ENCODE data around the gene RNF38.

RNF38 gene

DNA sequence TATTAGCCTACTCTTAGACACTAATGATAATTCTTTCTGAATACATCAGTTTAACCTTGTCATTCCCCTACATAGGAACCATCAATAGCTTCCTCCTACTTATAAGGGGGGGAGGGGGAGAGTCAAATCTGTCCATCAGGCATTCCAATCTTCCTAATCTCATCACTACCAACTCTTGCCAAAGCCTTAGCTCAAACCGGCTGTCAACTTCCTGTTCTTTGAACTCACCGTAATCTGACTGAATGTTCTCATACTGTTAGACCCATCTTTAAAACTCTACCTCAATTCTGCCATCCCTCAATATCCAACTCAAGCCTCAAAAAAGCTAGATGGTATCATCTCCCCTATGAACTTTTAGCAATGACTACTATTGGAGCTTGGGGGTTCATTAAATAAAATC lies 41.9 kb upstream of the RNF38 start:
- no peaks in the 10 kb centered on the region for H3K36me3 ChIP-seq (ENCODE audit: insufficient read depth, insufficient read length, low read length)
- H3K9me3 ChIP-seq (ENCODE audit: insufficient read depth, low read length): no peaks in the 10 kb centered on the region
- TF ChIP-seq SUZ12 (IDR thresholded peaks at IDR 0.05; ENCODE audit: extremely low read depth, insufficient read depth, insufficient read length) (no peak), ZNF274 (IDR thresholded peaks at IDR 0.05; ENCODE audit: low read depth, low read length) (no peak), YY1 (IDR thresholded peaks at IDR 0.05; ENCODE audit: insufficient read depth, insufficient read length) (no peak)
- no peak overlapping the region for H3K4me3 ChIP-seq (ENCODE audit: insufficient read length, low read depth)
- peaks cover 3% of the 10 kb centered on the region for H3K4me1 ChIP-seq (ENCODE audit: insufficient read depth, insufficient read length)
- H3K9ac ChIP-seq (ENCODE audit: insufficient read length, low read depth): no peak overlapping the region
- DNase-seq (ENCODE audit: low read depth, low spot score): no peak
- H3K27me3 ChIP-seq (ENCODE audit: insufficient read depth, insufficient read length): no peaks in the 10 kb centered on the region

DNA sequence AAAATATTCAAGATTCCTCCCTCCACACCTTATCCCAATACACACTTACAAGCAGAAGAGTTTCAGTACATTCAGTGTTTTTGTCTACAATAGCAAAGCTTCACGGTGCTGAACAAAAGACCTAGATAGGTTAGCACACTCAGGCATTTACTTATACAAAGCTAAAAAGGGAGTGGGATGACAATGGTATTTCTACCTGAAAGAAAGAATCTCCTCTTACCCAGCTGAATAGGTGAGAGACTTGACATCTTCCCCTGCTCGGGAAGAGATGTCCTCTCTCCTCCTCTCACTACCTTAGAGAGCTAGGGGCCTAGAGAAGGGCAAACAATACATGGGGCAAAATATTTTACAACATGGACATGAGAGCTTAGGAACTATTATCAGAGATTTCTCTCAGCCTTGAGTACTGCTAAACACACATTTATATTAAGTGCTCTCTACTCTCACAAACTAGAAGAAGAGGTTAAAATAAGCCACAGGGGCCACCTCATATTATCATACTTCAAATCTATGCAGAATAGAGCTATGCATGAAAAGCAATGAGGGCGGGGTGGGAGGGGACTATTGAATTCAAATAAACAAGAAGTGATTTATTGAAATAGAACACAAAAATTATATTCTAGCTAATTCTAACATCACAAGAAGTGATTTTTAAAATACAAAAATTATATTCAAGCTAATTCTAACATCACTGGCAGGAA lies 38.6 kb upstream of the RNF38 start:
- Histone ChIP-seq H3K27me3 (ENCODE audit: insufficient read depth, insufficient read length) (no peaks in the 10 kb centered on the region), H3K4me1 (ENCODE audit: insufficient read depth, insufficient read length) (peaks cover 3% of the 10 kb centered on the region), H3K4me3 (ENCODE audit: insufficient read length, low read depth) (no peak overlapping the region), H3K9ac (ENCODE audit: insufficient read length, low read depth) (no peak overlapping the region), H3K36me3 (ENCODE audit: insufficient read depth, insufficient read length, low read length) (no peaks in the 10 kb centered on the region), H3K9me3 (ENCODE audit: insufficient read depth, low read length) (no peaks in the 10 kb centered on the region)
- TF ChIP-seq YY1 (IDR thresholded peaks at IDR 0.05; ENCODE audit: insufficient read depth, insufficient read length): no peak
- no peak for TF ChIP-seq ZNF274 (IDR thresholded peaks at IDR 0.05; ENCODE audit: low read depth, low read length)
- no peak for TF ChIP-seq SUZ12 (IDR thresholded peaks at IDR 0.05; ENCODE audit: extremely low read depth, insufficient read depth, insufficient read length)
- no peak for DNase-seq (ENCODE audit: low read depth, low spot score)

DNA sequence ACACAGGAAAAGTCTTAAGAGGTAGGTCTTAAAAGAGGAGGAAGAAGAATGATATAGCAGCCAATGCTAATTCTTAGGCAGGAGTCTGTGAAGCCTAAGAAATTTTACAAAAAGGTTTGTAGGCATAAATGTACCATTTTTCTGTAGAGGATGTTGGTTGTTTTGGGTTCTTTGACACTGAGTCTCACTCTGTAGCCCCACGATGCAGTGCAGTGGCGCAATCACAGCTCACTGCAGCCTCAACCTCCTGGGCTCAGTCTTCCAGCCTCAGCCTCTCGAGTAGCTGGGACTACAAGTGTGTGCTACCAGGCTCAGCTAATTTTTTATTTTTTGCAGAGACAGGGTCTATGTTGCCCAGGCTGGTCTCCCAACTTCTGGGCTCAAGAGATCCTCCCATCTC lies 37.7 kb upstream of the RNF38 start:
- Histone ChIP-seq H3K27me3 (ENCODE audit: insufficient read depth, insufficient read length) (no peaks in the 10 kb centered on the region), H3K4me3 (ENCODE audit: insufficient read length, low read depth) (no peak overlapping the region), H3K36me3 (ENCODE audit: insufficient read depth, insufficient read length, low read length) (no peaks in the 10 kb centered on the region), H3K4me1 (ENCODE audit: insufficient read depth, insufficient read length) (peaks cover 3% of the 10 kb centered on the region), H3K9me3 (ENCODE audit: insufficient read depth, low read length) (no peaks in the 10 kb centered on the region), H3K9ac (ENCODE audit: insufficient read length, low read depth) (no peak overlapping the region)
- DNase-seq (ENCODE audit: low read depth, low spot score): no peak
- TF ChIP-seq SUZ12 (IDR thresholded peaks at IDR 0.05; ENCODE audit: extremely low read depth, insufficient read depth, insufficient read length): no peak
- TF ChIP-seq YY1 (IDR thresholded peaks at IDR 0.05; ENCODE audit: insufficient read depth, insufficient read length): no peak
- no peak for TF ChIP-seq ZNF274 (IDR thresholded peaks at IDR 0.05; ENCODE audit: low read depth, low read length)

DNA sequence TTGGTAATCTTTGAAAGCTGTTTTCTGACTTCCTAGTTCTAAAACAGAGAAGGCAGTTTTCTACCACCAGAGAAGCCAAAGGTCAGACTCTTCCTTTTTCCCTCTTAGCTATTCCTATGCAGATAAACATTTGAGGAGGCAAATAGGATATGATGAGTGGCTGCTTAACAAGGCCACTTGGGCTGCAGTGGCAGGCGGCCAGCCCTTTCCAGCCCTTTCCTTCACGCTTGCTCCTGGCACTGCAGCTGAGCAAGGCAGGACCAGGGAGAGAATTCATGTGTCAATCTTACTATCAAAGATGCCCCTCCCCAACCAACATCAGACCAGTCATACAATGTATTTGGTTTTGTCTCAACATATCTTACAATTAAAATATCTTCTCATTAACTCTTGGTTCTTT lies 36.8 kb upstream of the RNF38 start:
- Histone ChIP-seq H3K36me3 (ENCODE audit: insufficient read depth, insufficient read length, low read length) (no peaks in the 10 kb centered on the region), H3K27me3 (ENCODE audit: insufficient read depth, insufficient read length) (no peaks in the 10 kb centered on the region), H3K9ac (ENCODE audit: insufficient read length, low read depth) (no peak overlapping the region), H3K9me3 (ENCODE audit: insufficient read depth, low read length) (no peaks in the 10 kb centered on the region), H3K4me1 (ENCODE audit: insufficient read depth, insufficient read length) (peaks cover under 1% of the 10 kb centered on the region), H3K4me3 (ENCODE audit: insufficient read length, low read depth) (no peak overlapping the region)
- TF ChIP-seq YY1 (IDR thresholded peaks at IDR 0.05; ENCODE audit: insufficient read depth, insufficient read length) (no peak), SUZ12 (IDR thresholded peaks at IDR 0.05; ENCODE audit: extremely low read depth, insufficient read depth, insufficient read length) (no peak), ZNF274 (IDR thresholded peaks at IDR 0.05; ENCODE audit: low read depth, low read length) (no peak)
- DNase-seq (ENCODE audit: low read depth, low spot score): no peak

DNA sequence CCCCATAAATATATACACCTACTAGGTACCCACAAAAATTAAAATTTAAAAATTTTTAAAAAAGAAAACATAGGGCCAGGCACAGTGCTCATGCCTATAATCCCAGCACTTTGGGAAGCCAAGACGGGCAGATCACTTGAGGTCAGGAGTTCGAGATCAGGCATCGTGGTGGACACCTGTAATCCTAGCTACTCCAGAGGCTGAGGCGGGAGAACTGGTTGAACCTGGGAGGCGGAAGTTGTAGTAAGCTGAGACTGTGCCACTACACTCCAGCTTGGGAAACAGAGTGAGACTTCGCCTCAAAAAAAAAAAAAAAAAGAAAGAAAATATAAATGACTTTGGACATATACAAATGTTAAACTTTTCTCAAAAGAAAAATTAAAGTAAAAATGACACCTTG lies 33.3 kb upstream of the RNF38 start:
- TF ChIP-seq SUZ12 (IDR thresholded peaks at IDR 0.05; ENCODE audit: extremely low read depth, insufficient read depth, insufficient read length) (no peak), ZNF274 (IDR thresholded peaks at IDR 0.05; ENCODE audit: low read depth, low read length) (no peak), YY1 (IDR thresholded peaks at IDR 0.05; ENCODE audit: insufficient read depth, insufficient read length) (no peak)
- no peaks in the 10 kb centered on the region for H3K9me3 ChIP-seq (ENCODE audit: insufficient read depth, low read length)
- H3K36me3 ChIP-seq (ENCODE audit: insufficient read depth, insufficient read length, low read length): peaks cover 11% of the 10 kb centered on the region
- H3K4me1 ChIP-seq (ENCODE audit: insufficient read depth, insufficient read length): no peaks in the 10 kb centered on the region
- no peak overlapping the region for H3K9ac ChIP-seq (ENCODE audit: insufficient read length, low read depth)
- H3K4me3 ChIP-seq (ENCODE audit: insufficient read length, low read depth): no peak overlapping the region
- no peaks in the 10 kb centered on the region for H3K27me3 ChIP-seq (ENCODE audit: insufficient read depth, insufficient read length)
- DNase-seq (ENCODE audit: low read depth, low spot score): no peak

DNA sequence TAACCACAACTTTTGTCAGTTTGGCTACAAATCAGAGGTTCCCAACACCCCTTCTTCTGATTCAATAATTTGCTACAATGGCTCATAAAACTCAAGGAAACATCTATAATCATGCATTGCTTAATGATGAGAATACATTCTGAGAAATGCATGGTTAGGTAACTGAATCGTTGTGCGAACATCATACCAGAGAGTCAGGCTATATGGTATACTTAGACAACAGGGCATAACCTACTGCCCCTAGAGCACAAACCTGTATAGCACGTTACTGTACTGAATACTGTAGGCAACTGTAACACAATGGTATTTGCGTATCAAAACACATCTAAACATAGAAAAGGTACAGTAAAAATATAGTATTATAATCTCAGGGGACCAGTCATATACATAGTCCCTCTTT lies 31.0 kb upstream of the RNF38 start:
- Histone ChIP-seq H3K4me1 (ENCODE audit: insufficient read depth, insufficient read length) (no peaks in the 10 kb centered on the region), H3K36me3 (ENCODE audit: insufficient read depth, insufficient read length, low read length) (peaks cover 12% of the 10 kb centered on the region), H3K9ac (ENCODE audit: insufficient read length, low read depth) (no peak overlapping the region), H3K27me3 (ENCODE audit: insufficient read depth, insufficient read length) (no peaks in the 10 kb centered on the region), H3K4me3 (ENCODE audit: insufficient read length, low read depth) (no peak overlapping the region), H3K9me3 (ENCODE audit: insufficient read depth, low read length) (no peaks in the 10 kb centered on the region)
- no peak for DNase-seq (ENCODE audit: low read depth, low spot score)
- no peak for TF ChIP-seq YY1 (IDR thresholded peaks at IDR 0.05; ENCODE audit: insufficient read depth, insufficient read length)
- TF ChIP-seq SUZ12 (IDR thresholded peaks at IDR 0.05; ENCODE audit: extremely low read depth, insufficient read depth, insufficient read length): no peak
- TF ChIP-seq ZNF274 (IDR thresholded peaks at IDR 0.05; ENCODE audit: low read depth, low read length): no peak

DNA sequence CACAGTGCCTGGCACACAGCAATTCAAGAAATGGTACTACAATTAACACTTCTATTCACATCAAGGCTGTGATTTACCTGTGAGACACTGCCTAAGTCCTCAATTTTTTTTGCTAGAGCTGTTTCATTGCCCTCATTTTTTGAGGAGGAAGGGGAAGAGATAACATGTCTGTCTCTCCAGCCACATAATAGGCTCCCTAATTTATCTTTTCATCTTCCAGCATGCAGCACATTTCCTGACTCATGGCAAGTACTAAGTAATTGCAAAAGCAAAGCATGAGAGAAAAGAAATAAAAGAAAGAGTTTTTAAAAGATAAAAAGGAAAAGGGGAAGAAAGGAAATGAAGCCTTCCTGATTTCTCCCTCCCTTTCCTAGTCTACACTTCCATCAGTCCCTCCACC lies 26.9 kb upstream of the RNF38 start:
- no peak overlapping the region for H3K4me3 ChIP-seq (ENCODE audit: insufficient read length, low read depth)
- H3K9me3 ChIP-seq (ENCODE audit: insufficient read depth, low read length): no peaks in the 10 kb centered on the region
- no peaks in the 10 kb centered on the region for H3K4me1 ChIP-seq (ENCODE audit: insufficient read depth, insufficient read length)
- TF ChIP-seq ZNF274 (IDR thresholded peaks at IDR 0.05; ENCODE audit: low read depth, low read length) (no peak), YY1 (IDR thresholded peaks at IDR 0.05; ENCODE audit: insufficient read depth, insufficient read length) (no peak), SUZ12 (IDR thresholded peaks at IDR 0.05; ENCODE audit: extremely low read depth, insufficient read depth, insufficient read length) (no peak)
- no peaks in the 10 kb centered on the region for H3K27me3 ChIP-seq (ENCODE audit: insufficient read depth, insufficient read length)
- DNase-seq (ENCODE audit: low read depth, low spot score): no peak
- peaks cover 17% of the 10 kb centered on the region for H3K36me3 ChIP-seq (ENCODE audit: insufficient read depth, insufficient read length, low read length)
- no peak overlapping the region for H3K9ac ChIP-seq (ENCODE audit: insufficient read length, low read depth)

Measured in NT2/D1 (cell line).